MM.1S (cell line): ENCODE data around the gene PEAK1.

Source experiments
- CTCF ChIP-seq: fragments of 300-600 bp; sonication (generic); IDR thresholded peaks from 2 replicates; pipeline ENCODE4 v1.5.1; 2016; ENCODE audit warnings: antibody characterized with exemption, low read length, mixed read lengths
- EZH2 ChIP-seq: fragments of 300-600 bp; sonication (generic); optimal IDR thresholded peaks from 2 replicates; pipeline ENCODE3; 2017; ENCODE audit warnings: low read depth, mild to moderate bottlenecking, antibody characterized with exemption, low read length, mixed read lengths

GRCh38 chr15:77402740-77403379 is 17.0 kb downstream of the PEAK1 start:
- TF ChIP-seq CTCF (no peak), EZH2 (no peak)
